ENCODE data around the gene IGFLR1.

IGFLR1 gene

GRCh38 chr19:35723671-35724070, 18.6 kb downstream of the IGFLR1 start:
- no peak for DNase-seq

GRCh38 chr19:35722897-35723296, 19.4 kb downstream of the IGFLR1 start:
- no peak for DNase-seq

GRCh38 chr19:35722461-35722860, 19.8 kb downstream of the IGFLR1 start:
- DNase-seq, result no peak

- DNase-seq, result no peak
Observed at GRCh38 chr19:35721374-35721773, 20.9 kb downstream of the IGFLR1 start.

GRCh38 chr19:35720648-35721047, 21.6 kb downstream of the IGFLR1 start:
- DNase-seq, result no peak

GRCh38 chr19:35720163-35720524, 22.1 kb downstream of the IGFLR1 start:
- DNase-seq, result no peak

GRCh38 chr19:35719402-35720162, 22.7 kb downstream of the IGFLR1 start:
- DNase-seq, result no peak

GRCh38 chr19:35718345-35719041, 23.8 kb downstream of the IGFLR1 start:
- DNase-seq, result peak; percentile 62

GRCh38 chr19:35717665-35718344, 24.4 kb downstream of the IGFLR1 start, which contains the start of gene KMT2B:
TSS of gene KMT2B (plus strand) at chr19:35718003. CDS start at chr19:35718019, 16 bp downstream.
- no peak for DNase-seq

GRCh38 chr19:35716801-35717664, 25.2 kb downstream of the IGFLR1 start:
- DNase-seq, result peak; percentile 94

- no peak for DNase-seq
Observed at GRCh38 chr19:35715981-35716800, 26.1 kb downstream of the IGFLR1 start.

GRCh38 chr19:35715355-35715809, 26.9 kb downstream of the IGFLR1 start:
- no peak for DNase-seq

GRCh38 chr19:35714601-35715354, 27.5 kb downstream of the IGFLR1 start:
- DNase-seq, result no peak

- DNase-seq, result no peak
Observed at GRCh38 chr19:35713904-35714495, 28.3 kb downstream of the IGFLR1 start.

GRCh38 chr19:35713506-35713850, 28.8 kb downstream of the IGFLR1 start:
- DNase-seq, result no peak

GRCh38 chr19:35712567-35713505, 29.4 kb downstream of the IGFLR1 start:
- peak; percentile 61 for DNase-seq

GRCh38 chr19:35710784-35711723, 31.2 kb downstream of the IGFLR1 start:
- peak; percentile 55 for DNase-seq

- DNase-seq, result no peak
Observed at GRCh38 chr19:35708391-35708790, 33.9 kb downstream of the IGFLR1 start.

All from stimulated activated CD4-positive, alpha-beta T cell treated with anti-CD3 and anti-CD28 coated beads, Interleukin-12 subunit alpha, Interleukin-12 subunit beta, amount 100 ng/mL, for 4 hours (primary cell).